ENCODE data around the gene TP63.
A peak's percentile ranks its signal among the peaks of the same experiment; 100 is the strongest.
"Not testable (repeated sequence)": the region's sequence is repeated elsewhere in the genome, so short reads cannot be mapped to it uniquely, and the experiment has no call there.

TP63 gene

GRCh38 chr3:189626286-189626685 is 4.9 kb upstream of the TP63 start:
- DNase-seq = no peak

DNA sequence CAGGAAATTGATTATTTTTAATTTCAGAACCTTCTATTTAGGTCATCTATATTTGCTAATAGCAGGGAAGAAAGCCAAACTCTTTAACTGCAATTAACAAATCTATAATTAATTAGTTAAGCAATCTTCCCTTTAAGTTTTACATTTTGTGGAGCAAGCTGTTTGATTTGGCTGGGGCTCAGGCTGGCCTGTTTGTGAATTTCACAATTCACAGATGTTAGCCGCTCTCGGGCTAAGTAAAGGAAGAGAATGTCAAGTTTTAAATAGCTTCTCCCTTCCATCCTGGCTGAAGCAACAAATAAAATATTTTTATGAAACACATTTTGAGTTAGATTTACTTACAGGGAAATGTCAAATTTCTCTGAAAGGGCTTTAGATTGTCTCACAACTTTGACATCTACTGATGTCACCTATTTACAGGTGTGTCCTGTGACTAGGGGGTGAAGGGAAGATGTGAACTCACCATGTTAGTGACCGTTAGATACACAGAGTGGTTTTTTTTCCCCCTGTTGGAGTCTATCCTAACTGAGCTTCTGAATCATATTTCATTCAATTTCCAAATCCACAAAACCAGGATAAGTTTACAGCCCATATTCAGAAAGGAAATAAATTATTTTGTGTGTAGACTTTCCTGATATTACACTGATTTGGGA is 1.3 kb upstream of the TP63 start:
- no peak for DNase-seq

- DNase-seq = no peak
These were observed 319 bp upstream of the TP63 start for GRCh38 chr3:189630767-189631372.

DNA sequence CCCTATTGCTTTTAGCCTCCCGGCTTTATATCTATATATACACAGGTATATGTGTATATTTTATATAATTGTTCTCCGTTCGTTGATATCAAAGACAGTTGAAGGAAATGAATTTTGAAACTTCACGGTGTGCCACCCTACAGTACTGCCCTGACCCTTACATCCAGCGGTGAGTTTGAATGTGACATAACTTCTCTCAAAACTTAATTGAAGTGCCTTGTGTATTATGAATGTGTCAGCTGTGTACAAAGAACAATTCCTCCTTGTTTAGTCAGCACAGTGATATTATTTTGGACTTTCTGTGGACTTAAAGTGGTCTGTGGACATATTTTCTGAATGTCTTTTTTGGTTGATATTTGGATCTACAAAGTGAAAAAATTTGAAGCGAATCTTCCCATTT is 220 bp downstream of the TP63 start:
- DNase-seq = no peak

- no peak for DNase-seq
These were observed 1.1 kb downstream of the TP63 start for GRCh38 chr3:189632242-189632641.

- no peak for DNase-seq
These were observed 4.2 kb downstream of the TP63 start for GRCh38 chr3:189635339-189635738.

GRCh38 chr3:189636048-189636447 is 4.9 kb downstream of the TP63 start:
- no peak for DNase-seq

- no peak for DNase-seq
These were observed 6.6 kb downstream of the TP63 start for GRCh38 chr3:189637750-189638149.

- no peak for DNase-seq
These were observed 7.3 kb downstream of the TP63 start for GRCh38 chr3:189638276-189639031.

- DNase-seq = no peak
These were observed 10.6 kb downstream of the TP63 start for GRCh38 chr3:189641776-189642175.

DNA sequence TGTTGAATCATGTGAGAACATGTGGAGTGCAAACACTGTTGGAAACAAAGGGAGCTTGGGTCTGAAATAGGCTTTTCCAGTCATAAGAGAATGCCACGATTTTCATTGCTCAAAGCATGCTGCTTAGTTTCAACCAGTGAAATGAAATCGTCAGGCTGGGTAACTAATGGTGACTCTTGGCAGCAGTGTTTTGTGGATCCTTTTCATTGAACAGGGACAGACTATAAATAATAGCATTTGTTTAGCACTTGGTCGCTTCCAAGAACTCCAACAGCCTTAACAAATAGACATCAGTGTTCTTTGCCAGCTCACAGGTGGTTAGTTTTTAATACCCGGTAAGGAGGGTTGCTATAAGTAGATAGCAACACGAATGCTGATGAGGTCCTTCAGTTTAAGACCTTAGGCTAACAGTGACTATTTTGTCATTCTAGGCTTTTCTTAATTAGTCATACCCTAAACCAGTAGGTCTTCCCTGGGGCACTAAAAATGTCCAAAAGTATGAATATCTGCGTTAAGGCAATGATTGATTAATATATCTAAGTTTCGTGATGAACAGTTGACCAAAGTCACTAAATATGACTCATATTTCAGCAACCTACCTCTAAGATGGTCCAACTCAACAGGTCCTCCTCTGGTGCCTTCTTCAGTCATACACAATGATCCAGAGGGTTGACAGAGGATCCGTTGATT is 15.8 kb downstream of the TP63 start:
- peak; percentile 73 for DNase-seq

GRCh38 chr3:189652042-189652441 is 20.9 kb downstream of the TP63 start:
- no peak for DNase-seq

GRCh38 chr3:189655617-189656016 is 24.4 kb downstream of the TP63 start:
- no peak for DNase-seq

DNA sequence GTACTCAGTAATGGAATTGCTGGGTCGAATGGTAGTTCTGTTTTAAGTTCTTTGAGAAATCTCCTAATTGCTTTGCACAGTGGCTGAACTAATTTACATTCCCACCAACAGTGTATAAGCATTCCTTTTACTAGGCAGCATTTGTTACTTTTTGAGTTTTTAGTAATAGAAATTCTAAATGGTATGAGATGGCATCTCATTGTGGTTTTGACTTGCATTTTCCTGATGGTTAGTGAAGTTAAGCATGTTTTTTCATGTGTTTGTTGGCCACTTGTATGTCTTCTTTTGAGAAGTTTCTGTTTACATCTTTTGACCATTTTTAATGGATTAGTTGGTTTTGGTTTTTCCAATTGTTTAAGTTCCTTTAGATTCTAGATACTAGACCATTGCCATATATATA is 28.4 kb downstream of the TP63 start:
- no peak for DNase-seq

- no peak for DNase-seq
These were observed 33.1 kb downstream of the TP63 start for GRCh38 chr3:189664311-189664710.

- not testable (repeated sequence) for DNase-seq
These were observed 41.2 kb downstream of the TP63 start for GRCh38 chr3:189672346-189672745.

DNA sequence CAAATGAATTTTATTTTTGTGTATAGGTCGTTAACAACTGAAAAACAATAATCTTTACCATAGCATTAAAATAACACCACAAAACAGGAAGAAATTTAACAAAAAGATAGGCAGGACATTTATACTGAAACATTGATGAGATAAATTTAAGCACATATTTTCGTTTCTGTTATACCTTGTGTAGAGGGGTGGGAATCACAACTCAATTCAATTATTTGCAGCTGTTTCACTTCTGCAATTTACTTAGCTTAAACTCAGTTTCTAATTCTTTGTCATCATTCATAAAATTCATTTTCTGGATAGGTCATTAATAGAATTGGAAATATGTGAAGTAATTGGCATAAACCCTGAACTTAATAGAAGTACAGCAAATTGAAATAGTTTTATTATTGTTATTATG is 42.3 kb downstream of the TP63 start:
- DNase-seq = no peak

DNA sequence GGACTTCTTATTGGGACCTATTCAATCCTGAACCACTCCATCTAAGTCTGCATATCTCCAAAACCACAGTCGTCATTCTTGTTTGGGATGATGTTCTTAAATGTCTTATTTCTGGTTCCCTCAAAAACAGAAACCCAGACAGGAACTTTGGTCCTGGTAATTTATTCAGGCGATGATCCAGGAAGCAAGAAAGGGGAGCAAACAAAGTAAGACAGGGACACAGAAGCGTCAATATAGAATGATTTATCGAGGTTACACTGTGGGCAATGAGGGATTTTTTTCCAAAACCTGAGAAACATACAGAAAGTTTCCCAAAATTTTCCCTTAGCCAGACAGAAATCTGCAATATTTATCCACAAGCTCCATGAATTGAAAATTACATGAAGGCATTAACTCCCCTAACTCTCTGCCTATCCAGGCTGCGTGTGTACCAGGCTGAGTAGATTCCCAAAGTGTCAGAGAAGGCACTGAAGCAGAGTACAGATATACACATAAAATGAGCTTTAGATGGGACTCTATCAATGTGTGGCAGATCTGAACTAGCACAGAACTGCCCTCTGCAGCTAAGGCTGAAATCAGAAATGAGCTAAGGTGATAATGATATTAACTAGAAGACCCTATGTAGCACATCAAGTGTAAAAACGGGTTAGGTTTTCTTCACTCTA is 43.2 kb downstream of the TP63 start:
- DNase-seq = no peak

GRCh38 chr3:189677667-189678066 is 46.5 kb downstream of the TP63 start:
- DNase-seq = no peak

DNA sequence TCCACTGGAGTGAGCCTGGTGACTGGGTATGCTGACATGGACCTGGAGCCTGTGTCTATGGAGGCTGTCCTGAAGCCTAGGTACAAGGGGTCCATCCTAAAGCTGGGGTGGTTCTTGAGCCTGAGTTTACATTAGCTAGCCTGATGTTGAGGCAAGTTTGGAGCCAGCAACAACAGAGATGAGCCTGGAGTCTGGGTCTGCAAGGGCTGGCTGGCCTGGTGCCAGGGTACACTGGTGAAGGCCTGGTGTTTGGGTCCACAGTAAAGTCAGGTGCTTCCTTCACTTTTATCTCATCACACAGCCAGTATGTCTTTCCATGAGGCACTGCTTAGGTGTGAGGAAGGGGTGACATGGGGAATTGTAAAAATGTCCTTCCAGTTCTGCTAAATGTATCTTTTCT is 49.5 kb downstream of the TP63 start:
- DNase-seq = no peak

DNA sequence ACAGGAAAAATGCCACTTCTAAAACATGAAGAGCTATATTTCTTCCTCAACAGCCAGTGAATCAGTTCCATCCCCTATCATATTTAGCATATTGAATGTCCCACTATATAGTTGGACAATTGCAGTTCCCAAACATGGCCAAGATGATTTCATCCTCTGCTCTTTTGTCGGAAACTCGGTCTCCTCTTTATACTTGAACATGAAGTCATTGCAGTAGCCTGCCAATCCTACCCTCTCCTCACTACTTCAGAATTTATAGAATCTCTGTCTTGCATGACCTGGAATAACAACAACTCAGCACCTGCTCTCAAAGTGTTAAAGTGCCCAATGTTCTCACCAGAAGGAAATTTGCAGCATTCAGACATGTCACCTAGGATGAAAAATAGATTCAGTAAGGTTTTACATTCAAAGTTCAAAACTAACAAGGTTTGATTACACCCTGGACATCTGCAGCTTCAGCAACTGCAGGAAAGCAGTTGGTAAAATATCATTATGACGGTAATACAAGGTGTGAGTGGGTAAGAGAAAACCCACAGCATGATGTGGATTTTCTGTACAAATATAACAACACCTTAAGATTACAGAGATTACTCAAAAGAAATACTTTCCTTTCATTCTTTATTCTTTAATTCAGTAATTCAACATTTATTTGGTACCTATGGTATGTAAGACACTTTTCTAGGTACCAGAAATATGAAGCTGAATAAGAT is 52.5 kb downstream of the TP63 start:
- DNase-seq = peak; percentile 94

GRCh38 chr3:189684317-189684716 is 53.1 kb downstream of the TP63 start:
- no peak for DNase-seq

- DNase-seq = no peak
These were observed 54.1 kb downstream of the TP63 start for GRCh38 chr3:189685291-189685690.

Data from NCI-H345 (cell line).